ENCODE measurements around the gene CTAG1A. TPM values are rescaled to one million over a fixed set of nuclear protein-coding genes. Genes with fewer than 3 reads are reported as not detected.

Gene CTAG1A
- total RNA-seq, 4 donors from 2014 or later: not detected

DNA sequence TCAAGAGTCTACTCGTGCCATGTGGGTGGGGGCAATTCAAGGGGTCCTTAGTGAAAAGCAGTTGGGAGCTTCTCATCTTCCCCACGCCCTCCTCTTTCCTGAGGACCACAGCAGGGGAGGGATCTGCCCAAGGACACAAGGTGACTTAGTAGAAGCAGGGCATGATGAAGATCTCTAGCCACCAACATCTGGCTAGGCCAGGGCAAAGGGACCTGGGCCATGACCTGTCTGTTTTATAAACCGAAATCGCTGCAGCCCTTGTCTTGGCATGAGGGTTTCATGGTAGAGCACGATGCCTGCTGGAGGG lies 43.4 kb upstream of the CTAG1A start:
- TF ChIP-seq POLR2A (IDR thresholded peaks at IDR 0.05): no peak
- TF ChIP-seq, protein P1, sequence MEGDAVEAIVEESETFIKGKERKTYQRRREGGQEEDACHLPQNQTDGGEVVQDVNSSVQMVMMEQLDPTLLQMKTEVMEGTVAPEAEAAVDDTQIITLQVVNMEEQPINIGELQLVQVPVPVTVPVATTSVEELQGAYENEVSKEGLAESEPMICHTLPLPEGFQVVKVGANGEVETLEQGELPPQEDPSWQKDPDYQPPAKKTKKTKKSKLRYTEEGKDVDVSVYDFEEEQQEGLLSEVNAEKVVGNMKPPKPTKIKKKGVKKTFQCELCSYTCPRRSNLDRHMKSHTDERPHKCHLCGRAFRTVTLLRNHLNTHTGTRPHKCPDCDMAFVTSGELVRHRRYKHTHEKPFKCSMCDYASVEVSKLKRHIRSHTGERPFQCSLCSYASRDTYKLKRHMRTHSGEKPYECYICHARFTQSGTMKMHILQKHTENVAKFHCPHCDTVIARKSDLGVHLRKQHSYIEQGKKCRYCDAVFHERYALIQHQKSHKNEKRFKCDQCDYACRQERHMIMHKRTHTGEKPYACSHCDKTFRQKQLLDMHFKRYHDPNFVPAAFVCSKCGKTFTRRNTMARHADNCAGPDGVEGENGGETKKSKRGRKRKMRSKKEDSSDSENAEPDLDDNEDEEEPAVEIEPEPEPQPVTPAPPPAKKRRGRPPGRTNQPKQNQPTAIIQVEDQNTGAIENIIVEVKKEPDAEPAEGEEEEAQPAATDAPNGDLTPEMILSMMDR (IDR thresholded peaks at IDR 0.05 in 4 of 5, conservative IDR thresholded peaks at IDR 0.05 in 1 of 5): no peak
- H3K27ac ChIP-seq: peak overlapping the region; percentile 68 to 84 (median 74)
- H3K36me3 ChIP-seq: no peaks in the 10 kb centered on the region
- no peaks in the 10 kb centered on the region for H3K9me3 ChIP-seq
- H3K27me3 ChIP-seq: no peaks in the 10 kb centered on the region
- peaks cover 11 to 18% of the 10 kb centered on the region in 2 donors for H3K4me1 ChIP-seq
- intact Hi-C loops (cut with DNase I; ENCODE audit: low total_unique reads): loop anchor here (10.0 kb wide), 3 partner anchors 167 to 947 kb away; partner anchors contain the start of genes CCNQ, DKC1, EMD and FLNA
- in situ Hi-C loops (cut with MboI; ENCODE audit: low sequenced_read_pairs in 4 of 4): loop anchor here in 2 of 4 donors (25.0 kb wide), 2 partner anchors 129 to 579 kb away; partner anchors contain the start of genes DNASE1L1 (in 2 of the 2), TAFAZZIN (in 2 of the 2), HCFC1 (in 1 of the 2) and TMEM187 (in 1 of the 2)
- no peak overlapping the region for H3K4me3 ChIP-seq
- DNase-seq (no peak), ATAC-seq (peak in 1 of 2 donors; percentile 2)

DNA sequence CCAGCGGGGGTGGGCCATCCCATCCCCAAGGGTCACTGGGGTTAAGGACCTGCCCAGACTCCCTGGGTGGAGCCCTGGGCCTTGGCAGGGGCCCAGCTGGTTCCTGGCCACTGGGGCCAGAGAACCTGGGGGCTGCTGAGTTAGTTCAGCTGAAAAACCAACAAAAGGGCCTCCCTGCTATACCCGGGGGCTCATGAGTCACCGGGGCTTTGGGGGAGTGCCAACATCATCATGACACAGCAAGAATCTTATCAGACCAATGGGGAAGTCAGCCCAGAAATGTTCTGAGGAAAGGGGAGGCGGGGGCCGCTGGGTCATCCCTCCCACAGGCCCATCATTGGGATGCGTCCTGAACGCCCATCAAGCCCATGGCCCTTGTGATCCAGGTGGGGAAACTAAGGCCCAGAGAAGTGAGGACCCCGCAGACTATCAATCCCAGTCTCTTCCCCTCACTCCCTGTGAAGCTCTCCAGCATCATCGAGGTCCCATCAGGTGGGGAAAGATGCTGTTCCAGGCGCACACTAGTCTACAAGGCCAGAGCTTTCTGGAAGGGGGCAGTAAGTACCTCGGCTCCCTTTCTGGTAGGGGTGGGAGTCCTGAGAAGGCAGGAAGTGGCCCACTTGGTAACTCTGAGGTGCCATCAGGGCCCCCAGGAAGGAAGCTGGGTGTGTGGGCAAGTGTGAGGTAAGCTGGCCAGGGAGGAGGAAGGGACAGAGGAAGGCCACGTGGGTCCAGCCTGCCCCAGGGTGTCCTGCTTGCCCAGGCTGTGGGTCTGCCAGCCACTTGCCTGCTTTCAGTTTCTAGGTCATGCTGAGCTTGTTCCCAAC lies 42.8 kb upstream of the CTAG1A start:
- Histone ChIP-seq H3K36me3 (no peaks in the 10 kb centered on the region), H3K27me3 (no peaks in the 10 kb centered on the region), H3K27ac (peak overlapping the region; percentile 68 to 84 (median 74)), H3K9me3 (no peaks in the 10 kb centered on the region), H3K4me3 (peak overlapping the region in 1 of 4 donors; percentile 12), H3K4me1 (peaks cover 11 to 18% of the 10 kb centered on the region in 2 donors)
- intact Hi-C loops (cut with DNase I; ENCODE audit: low total_unique reads): loop anchor here (10.0 kb wide), 3 partner anchors 167 to 947 kb away; partner anchors contain the start of genes CCNQ, DKC1, EMD and FLNA
- DNase-seq (peak; percentile 26 to 64), ATAC-seq (peak in 1 of 2 donors; percentile 22)
- TF ChIP-seq POLR2A (IDR thresholded peaks at IDR 0.05): no peak
- TF ChIP-seq, protein P1 (IDR thresholded peaks at IDR 0.05 in 4 of 5, conservative IDR thresholded peaks at IDR 0.05 in 1 of 5): no peak
- in situ Hi-C loops (cut with MboI; ENCODE audit: low sequenced_read_pairs in 4 of 4): loop anchor here in 2 of 4 donors (25.0 kb wide), 2 partner anchors 130 to 580 kb away; partner anchors contain the start of genes DNASE1L1 (in 2 of the 2), TAFAZZIN (in 2 of the 2), HCFC1 (in 1 of the 2) and TMEM187 (in 1 of the 2)

DNA sequence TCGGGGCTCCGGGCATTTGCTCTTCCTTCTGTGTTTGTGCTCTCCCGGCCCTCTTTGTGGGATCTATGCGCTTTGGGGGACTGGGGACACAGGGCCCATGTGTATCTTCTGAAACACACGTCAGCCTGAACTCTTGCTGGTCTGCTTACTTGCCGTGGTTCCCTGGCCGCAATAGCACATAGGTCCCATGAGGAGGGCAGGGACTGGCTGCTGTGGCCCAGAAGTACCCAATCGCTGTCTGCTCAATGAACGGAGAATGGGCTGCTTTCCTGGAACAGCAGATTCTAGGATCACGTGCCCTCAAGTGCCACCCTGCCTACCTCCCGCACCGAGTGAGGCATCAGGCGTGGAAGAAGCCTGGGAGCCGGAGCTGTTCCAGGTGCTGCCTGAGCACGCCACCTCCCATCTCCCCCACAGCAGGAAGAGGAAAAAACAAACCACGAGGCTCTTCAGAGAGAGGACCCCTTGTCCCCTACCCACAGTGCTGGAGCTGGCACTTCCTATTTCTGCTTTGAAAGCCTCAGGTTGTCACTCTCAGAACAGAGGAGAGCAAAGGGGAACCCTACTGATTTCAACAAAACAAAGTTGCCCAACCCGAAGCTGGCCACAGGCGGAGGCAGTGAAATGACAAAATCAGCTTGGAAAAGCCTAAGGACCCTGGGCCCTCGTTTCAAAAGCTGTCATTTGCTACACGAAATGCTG lies 42.1 kb upstream of the CTAG1A start:
- H3K4me3 ChIP-seq: peak overlapping the region in 1 of 4 donors; percentile 12
- H3K4me1 ChIP-seq: peaks cover 11 to 18% of the 10 kb centered on the region in 2 donors
- no peak for TF ChIP-seq POLR2A (IDR thresholded peaks at IDR 0.05)
- TF ChIP-seq, protein P1 (IDR thresholded peaks at IDR 0.05 in 4 of 5, conservative IDR thresholded peaks at IDR 0.05 in 1 of 5): no peak
- peak overlapping the region; percentile 68 to 84 (median 74) for H3K27ac ChIP-seq
- intact Hi-C loops (cut with DNase I; ENCODE audit: low total_unique reads) (loop anchor here (10.0 kb wide), 3 partner anchors 168 to 948 kb away; partner anchors contain the start of genes CCNQ, DKC1, EMD and FLNA), in situ Hi-C loops (cut with MboI; ENCODE audit: low sequenced_read_pairs in 4 of 4) (loop anchor here in 2 of 4 donors (25.0 kb wide), 2 partner anchors 131 to 581 kb away; partner anchors contain the start of genes DNASE1L1 (in 2 of the 2), TAFAZZIN (in 2 of the 2), HCFC1 (in 1 of the 2) and TMEM187 (in 1 of the 2))
- no peaks in the 10 kb centered on the region for H3K36me3 ChIP-seq
- DNase-seq (peak in 1 of 2 donors; percentile 40), ATAC-seq (peak in 1 of 2 donors; percentile 7)
- H3K27me3 ChIP-seq: no peaks in the 10 kb centered on the region
- H3K9me3 ChIP-seq: no peaks in the 10 kb centered on the region

DNA sequence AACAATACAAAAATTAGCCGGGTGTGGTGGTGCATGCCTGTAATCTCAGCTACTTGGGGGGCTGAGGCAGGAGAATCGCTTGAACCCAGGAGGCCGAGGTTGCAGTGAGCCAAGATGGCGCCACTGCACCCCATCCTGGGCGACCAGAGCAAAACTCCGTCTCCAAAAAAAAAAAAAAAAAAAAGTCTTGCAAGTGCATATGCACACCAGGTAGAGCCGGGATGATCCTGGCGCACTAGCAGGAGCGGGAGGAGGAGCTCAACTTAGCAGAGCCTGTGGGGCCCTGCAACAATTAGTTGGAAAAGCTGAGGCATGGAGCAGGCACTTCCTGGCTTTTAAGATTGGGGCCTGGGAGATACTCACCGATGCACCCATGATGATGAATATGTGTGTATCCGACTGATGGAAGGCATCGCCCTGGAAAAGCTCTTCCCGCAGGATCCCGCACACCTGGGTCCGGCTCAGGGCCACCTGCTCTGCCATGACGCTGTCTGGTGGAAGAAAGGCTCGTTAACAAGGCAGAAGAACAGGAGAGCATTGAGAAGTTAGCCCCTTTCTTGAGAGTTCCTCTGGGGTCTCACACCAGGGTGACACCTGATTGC lies 39.2 kb upstream of the CTAG1A start:
- no peak for DNase-seq
- no peak for TF ChIP-seq POLR2A (IDR thresholded peaks at IDR 0.05)
- TF ChIP-seq, protein P1 (IDR thresholded peaks at IDR 0.05 in 4 of 5, conservative IDR thresholded peaks at IDR 0.05 in 1 of 5): no peak
- Histone ChIP-seq H3K9me3 (no peaks in the 10 kb centered on the region), H3K36me3 (no peaks in the 10 kb centered on the region), H3K27ac (peak overlapping the region in 1 of 4 donors; percentile 96), H3K4me1 (peaks cover 11 to 32% of the 10 kb centered on the region in 2 donors), H3K4me3 (peak overlapping the region in 3 of 4 donors; percentile 65 to 77 (median 73)), H3K27me3 (no peaks in the 10 kb centered on the region)
- intact Hi-C loops (cut with DNase I; ENCODE audit: low total_unique reads): loop anchor here (10.0 kb wide), 3 partner anchors 171 to 951 kb away; partner anchors contain the start of genes CCNQ, DKC1, EMD and FLNA
- ATAC-seq: no peak
- in situ Hi-C loops (cut with MboI; ENCODE audit: low sequenced_read_pairs in 4 of 4): loop anchor here in 2 of 4 donors (25.0 kb wide), 2 partner anchors 133 to 583 kb away; partner anchors contain the start of genes DNASE1L1 (in 2 of the 2), TAFAZZIN (in 2 of the 2), HCFC1 (in 1 of the 2) and TMEM187 (in 1 of the 2)

Measured in gastrocnemius medialis (tissue), 4 donors.